Skeletal muscle satellite cell (primary cell): ENCODE results near the gene FAM43B.
A peak's percentile ranks its signal among the peaks of the same experiment; 100 is the strongest.

ENCODE experiments used
- H3K27me3 ChIP-seq: 2 replicates; pipeline ENCODE4 v1.7.0; 2013; ENCODE audit warnings: low read length; ENCODE audit not compliant: control insufficient read depth, insufficient read depth
- H3K36me3 ChIP-seq: 2 replicates; pipeline ENCODE4 v1.7.0; 2013; ENCODE audit warnings: mild to moderate bottlenecking, control low read depth, low read length; ENCODE audit not compliant: insufficient read depth
- H3K4me1 ChIP-seq: 2 replicates; pipeline ENCODE4 v1.7.0; 2013; ENCODE audit warnings: low read length; ENCODE audit not compliant: control insufficient read depth, insufficient read depth
- H3K4me2 ChIP-seq: 2 replicates; pipeline ENCODE4 v1.7.0; 2013; ENCODE audit warnings: mild to moderate bottlenecking, low read length
- H3K4me3 ChIP-seq: 2 replicates; pipeline ENCODE4 v1.7.0; 2013; ENCODE audit warnings: low read length
- H3K9ac ChIP-seq: 2 replicates; pipeline ENCODE4 v1.7.0; 2013; ENCODE audit warnings: mild to moderate bottlenecking, low read depth, low read length, moderate library complexity
- H3K9me3 ChIP-seq: replicated peaks from 2 replicates; pipeline ENCODE4 v1.7.0; 2013; ENCODE audit warnings: mild to moderate bottlenecking, control low read depth, low read length

The FAM43B gene

DNA sequence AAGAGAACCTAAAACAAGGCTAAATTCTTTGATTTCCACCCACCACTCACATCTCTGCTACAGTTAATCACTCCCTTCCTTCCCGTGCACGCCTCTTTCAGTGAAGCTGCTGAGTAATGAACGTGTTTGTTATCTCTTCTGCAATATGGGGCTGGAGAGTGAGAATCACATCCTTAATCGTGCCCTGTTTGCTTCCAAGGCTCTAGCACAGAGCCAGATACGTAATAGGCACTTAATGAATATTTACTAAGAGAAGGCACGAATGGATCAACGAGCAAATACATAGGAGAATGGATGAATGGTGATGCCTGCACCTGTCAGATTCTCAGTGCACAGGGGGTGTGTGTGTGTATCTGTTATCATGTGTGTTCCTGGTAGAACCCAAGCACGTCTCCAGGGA lies 22.1 kb upstream of the FAM43B start:
- no peak overlapping the region for H3K4me2 ChIP-seq
- H3K4me3 ChIP-seq: no peak overlapping the region
- H3K4me1 ChIP-seq: no peaks in the 10 kb centered on the region
- H3K36me3 ChIP-seq: no peaks in the 10 kb centered on the region
- H3K9ac ChIP-seq: no peak overlapping the region
- H3K9me3 ChIP-seq: no peaks in the 10 kb centered on the region
- H3K27me3 ChIP-seq: peaks cover 82% of the 10 kb centered on the region

- H3K4me3 ChIP-seq: no peak overlapping the region
- H3K9me3 ChIP-seq: no peaks in the 10 kb centered on the region
- no peak overlapping the region for H3K4me2 ChIP-seq
- H3K36me3 ChIP-seq: no peaks in the 10 kb centered on the region
- peaks cover 86% of the 10 kb centered on the region for H3K27me3 ChIP-seq
- H3K4me1 ChIP-seq: no peaks in the 10 kb centered on the region
- H3K9ac ChIP-seq: no peak overlapping the region
Observed at GRCh38 chr1:20530901-20531300, 21.5 kb upstream of the FAM43B start.

DNA sequence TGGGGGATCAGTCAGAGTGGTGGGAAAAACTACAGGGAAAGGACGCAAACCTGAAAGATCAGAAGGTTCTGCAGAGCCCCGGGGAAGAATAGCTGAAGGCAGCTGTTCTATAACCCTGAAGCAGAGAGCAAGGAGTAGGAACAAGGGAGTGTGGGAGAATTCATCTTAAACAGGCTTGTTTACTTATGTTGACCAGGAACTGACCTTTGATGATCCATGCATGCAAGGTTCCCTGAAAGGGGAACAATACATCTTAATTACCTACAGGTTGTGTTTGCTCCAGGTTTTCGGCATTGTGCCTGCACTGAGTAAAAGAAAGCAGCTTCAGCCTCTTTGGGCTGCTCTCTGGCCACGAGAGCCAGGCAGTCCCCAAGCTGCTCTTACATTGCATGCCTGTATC lies 18.7 kb upstream of the FAM43B start:
- Histone ChIP-seq H3K4me2 (no peak overlapping the region), H3K36me3 (no peaks in the 10 kb centered on the region), H3K27me3 (peaks cover 86% of the 10 kb centered on the region), H3K9me3 (no peaks in the 10 kb centered on the region), H3K4me3 (no peak overlapping the region), H3K9ac (no peak overlapping the region), H3K4me1 (no peaks in the 10 kb centered on the region)

- no peaks in the 10 kb centered on the region for H3K9me3 ChIP-seq
Observed at GRCh38 chr1:20534659-20535417, 17.5 kb upstream of the FAM43B start.

DNA sequence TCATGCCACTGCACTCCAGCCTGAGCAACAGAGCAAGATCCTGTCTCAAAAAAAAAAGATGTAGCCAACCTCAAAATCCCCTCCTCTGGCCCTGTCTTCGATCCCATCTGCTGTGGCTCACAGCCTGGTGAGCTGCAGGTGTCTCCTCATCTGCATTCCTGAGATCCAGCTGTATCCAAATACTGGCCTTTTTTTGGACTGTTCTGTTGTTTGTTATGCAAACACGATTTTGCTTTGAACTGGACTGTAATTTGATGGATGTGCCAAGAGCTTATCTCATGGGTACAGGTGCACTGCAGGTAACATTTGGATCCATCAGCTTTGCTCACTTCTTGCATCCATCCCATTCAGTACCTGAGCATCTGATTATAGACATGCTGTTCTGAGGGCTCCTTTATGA lies 14.1 kb upstream of the FAM43B start:
- H3K27me3 ChIP-seq: peaks cover 83% of the 10 kb centered on the region
- H3K4me1 ChIP-seq: no peaks in the 10 kb centered on the region
- no peak overlapping the region for H3K4me2 ChIP-seq
- H3K4me3 ChIP-seq: no peak overlapping the region
- no peak overlapping the region for H3K9ac ChIP-seq
- H3K9me3 ChIP-seq: no peaks in the 10 kb centered on the region
- H3K36me3 ChIP-seq: no peaks in the 10 kb centered on the region

More at GRCh38 chr1:20534659-20535417, 17.5 kb upstream of the FAM43B start:
- Histone ChIP-seq H3K4me1 (no peaks in the 10 kb centered on the region), H3K9ac (no peak overlapping the region), H3K4me3 (no peak overlapping the region), H3K27me3 (peaks cover 80% of the 10 kb centered on the region), H3K4me2 (no peak overlapping the region), H3K36me3 (no peaks in the 10 kb centered on the region)

DNA sequence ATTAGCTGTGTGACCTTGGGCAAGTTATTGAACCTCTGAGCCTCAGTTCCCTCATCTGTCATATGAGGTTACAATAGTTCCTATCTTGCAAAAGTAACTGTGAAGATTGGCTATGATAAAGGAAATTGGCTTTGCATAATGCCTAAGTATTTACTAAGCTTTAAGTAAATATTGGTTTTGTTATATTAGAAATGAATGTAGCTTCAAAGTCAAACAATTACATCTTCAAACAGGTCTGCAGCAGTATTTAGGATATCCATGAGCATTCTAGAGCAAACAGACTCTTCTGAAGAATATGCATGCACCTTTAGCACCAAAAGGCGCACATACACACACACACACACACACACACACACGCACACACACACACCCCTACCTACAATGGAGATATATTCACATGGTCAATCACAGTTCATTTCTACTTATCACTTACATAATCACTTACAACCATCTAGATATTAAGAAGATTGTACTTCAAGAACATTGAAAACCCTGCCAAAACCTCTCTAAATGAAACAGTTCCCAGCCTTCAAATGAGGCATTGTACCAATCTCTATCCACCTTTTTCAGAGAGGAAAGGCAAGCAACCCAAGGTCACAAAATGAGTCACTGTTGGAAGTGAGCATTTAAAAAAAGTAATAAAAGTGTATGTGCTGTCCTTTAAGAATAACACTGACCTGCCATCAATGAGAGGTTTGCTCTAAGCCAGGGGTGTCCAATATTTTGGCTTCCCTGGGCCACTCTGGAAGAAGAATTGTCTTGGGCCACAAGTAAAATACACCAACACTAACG lies 13.4 kb upstream of the FAM43B start:
- Histone ChIP-seq H3K4me3 (no peak overlapping the region), H3K9ac (no peak overlapping the region), H3K36me3 (no peaks in the 10 kb centered on the region), H3K4me2 (no peak overlapping the region), H3K27me3 (peaks cover 83% of the 10 kb centered on the region), H3K9me3 (no peaks in the 10 kb centered on the region), H3K4me1 (no peaks in the 10 kb centered on the region)

GRCh38 chr1:20540281-20540680 lies 12.1 kb upstream of the FAM43B start:
- Histone ChIP-seq H3K9me3 (no peaks in the 10 kb centered on the region), H3K27me3 (peaks cover 77% of the 10 kb centered on the region), H3K4me1 (no peaks in the 10 kb centered on the region), H3K36me3 (no peaks in the 10 kb centered on the region), H3K9ac (no peak overlapping the region), H3K4me2 (no peak overlapping the region), H3K4me3 (no peak overlapping the region)

DNA sequence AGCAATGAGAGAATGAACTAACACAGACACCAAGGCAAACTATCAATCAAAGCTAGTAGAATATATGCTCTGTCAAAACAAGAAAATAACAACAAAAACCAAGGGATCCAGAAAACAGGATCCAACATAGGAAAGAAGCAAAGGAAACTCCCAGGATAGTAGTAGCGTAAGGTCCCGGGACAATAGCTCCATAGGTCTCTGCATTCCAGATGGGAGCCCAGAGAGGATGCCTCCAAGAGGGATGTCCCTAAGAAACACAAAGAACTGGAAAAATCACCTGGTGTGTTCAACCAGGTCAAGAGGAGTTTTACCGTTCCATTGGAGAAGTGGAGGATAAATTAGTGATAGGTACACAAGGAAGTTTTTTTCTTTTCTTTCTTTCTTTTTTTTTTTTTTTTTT lies 5.7 kb upstream of the FAM43B start:
- no peaks in the 10 kb centered on the region for H3K4me1 ChIP-seq

GRCh38 chr1:20551161-20551560 lies 1.2 kb upstream of the FAM43B start:
- Histone ChIP-seq H3K27me3 (peaks cover 70% of the 10 kb centered on the region), H3K4me2 (no peak overlapping the region), H3K9ac (no peak overlapping the region), H3K4me3 (no peak overlapping the region), H3K9me3 (no peaks in the 10 kb centered on the region), H3K36me3 (no peaks in the 10 kb centered on the region), H3K4me1 (peaks cover 17% of the 10 kb centered on the region)

More for the DNA sequence above, 5.7 kb upstream of the FAM43B start:
- Histone ChIP-seq H3K4me2 (no peak overlapping the region), H3K36me3 (no peaks in the 10 kb centered on the region), H3K27me3 (peaks cover 62% of the 10 kb centered on the region), H3K4me3 (no peak overlapping the region), H3K9me3 (no peaks in the 10 kb centered on the region), H3K9ac (no peak overlapping the region)

GRCh38 chr1:20552728-20553445 lies 514 bp downstream of the FAM43B start:
- Histone ChIP-seq H3K4me3 (peak overlapping the region; percentile 34), H3K36me3 (no peaks in the 10 kb centered on the region), H3K9ac (no peak overlapping the region), H3K4me2 (peak overlapping the region; percentile 71), H3K4me1 (peaks cover 17% of the 10 kb centered on the region), H3K9me3 (no peaks in the 10 kb centered on the region), H3K27me3 (peaks cover 78% of the 10 kb centered on the region)

GRCh38 chr1:20555025-20555757 lies 2.8 kb downstream of the FAM43B start:
- Histone ChIP-seq H3K36me3 (no peaks in the 10 kb centered on the region), H3K9ac (no peak overlapping the region), H3K4me3 (no peak overlapping the region), H3K4me2 (no peak overlapping the region), H3K27me3 (peaks cover 82% of the 10 kb centered on the region), H3K4me1 (peaks cover 17% of the 10 kb centered on the region), H3K9me3 (no peaks in the 10 kb centered on the region)
